ACHN (cell line): Measurements from ENCODE around the gene METTL2B.
"Not testable (repeated sequence)": the region's sequence is repeated elsewhere in the genome, so short reads cannot be mapped to it uniquely, and the experiment has no call there.

Experiments
- DNase-seq: peaks from one replicate; pipeline ENCODE4 v3.0.0-alpha.2; 2015
- in situ Hi-C: cut with HindIII; loops from 2 replicates; pipeline ENCODE4 v1.10.0; 2017; ENCODE audit warnings: low sequenced_read_pairs, low pct_ligation_motif_present, low pct_unique_long_range_greater_than_20kb

The METTL2B gene

DNA sequence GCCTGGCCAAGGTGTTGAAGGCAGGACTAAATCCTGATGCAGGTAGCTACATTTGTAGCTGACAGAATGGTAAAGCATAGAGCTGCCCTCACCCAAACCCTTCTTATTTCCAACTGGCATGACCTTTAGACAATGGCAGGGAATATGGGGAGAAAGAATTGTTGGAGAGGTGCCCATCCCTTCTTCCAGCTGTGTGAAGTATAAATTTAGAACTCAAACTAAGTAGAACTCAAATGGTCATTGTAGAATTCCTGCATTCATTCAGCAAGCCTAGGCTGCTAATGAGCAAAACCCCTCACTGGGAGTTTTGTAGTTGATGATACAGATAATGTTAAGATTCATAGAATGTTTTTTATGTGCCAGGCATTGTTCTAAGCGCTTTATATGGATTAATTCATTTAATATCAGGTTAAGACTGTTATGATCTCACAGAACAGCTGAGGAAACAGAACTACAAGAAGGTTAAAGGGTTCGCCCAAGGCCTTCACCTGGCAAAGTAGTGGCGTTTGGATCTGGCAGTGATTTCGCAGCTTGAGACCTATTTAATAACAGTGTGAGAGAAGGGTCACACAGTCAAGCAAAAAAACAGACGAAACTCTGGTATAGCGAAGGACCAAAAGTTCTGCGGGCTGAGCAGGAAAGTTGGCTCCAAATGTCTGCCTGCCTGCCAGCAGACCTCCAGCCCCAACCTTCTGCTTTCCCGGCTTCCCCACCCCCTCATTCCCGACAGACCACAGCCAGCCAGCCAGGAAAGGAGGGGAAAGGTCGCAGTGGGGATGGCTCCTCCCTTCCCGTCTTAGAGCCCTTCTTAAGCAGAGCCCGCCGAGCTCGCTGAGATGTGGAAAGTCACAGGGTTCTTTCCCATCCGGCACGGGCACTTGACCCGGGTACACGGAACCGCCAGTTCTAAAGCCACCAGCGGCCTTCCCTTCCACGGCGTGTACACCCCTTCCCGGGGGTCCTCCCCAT, 22.4 kb upstream of the METTL2B start:
- in situ Hi-C loops: no loop called here
- DNase-seq: no peak

- in situ Hi-C loops: no loop called here
- peak; percentile 32 for DNase-seq
Observed at GRCh38 chr7:128454808-128455542, 21.6 kb upstream of the METTL2B start.

- in situ Hi-C loops: no loop called here
- DNase-seq: peak; percentile 98
Observed at GRCh38 chr7:128455543-128456254, 20.8 kb upstream of the METTL2B start, which contains the start of gene HILPDA. Gene HILPDA, plus strand, starts transcription at chr7:128455878. Its CDS starts 1,391 bp downstream, at chr7:128457269.

DNA sequence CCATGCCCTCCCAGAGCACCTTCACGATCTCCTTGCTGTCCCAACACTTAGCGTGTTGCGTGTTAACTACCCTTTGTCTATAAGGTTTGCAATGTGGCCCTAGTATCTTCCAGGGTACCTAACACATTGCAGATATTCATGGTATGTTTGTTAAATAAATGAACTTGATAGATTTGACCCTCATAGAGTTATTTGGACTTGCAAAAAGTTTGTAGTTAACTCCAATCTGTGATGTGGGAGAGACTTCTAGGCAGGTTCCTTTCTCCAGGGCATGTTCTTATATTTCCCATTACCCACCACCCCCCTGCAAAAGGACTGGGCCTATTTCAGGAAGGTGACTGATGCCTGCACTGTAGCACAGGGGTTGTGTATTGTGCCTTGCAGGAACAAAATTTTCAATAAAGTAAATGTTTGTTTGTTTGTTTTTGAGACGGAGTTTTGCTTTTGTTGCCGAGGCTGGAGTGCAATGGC, 20.3 kb upstream of the METTL2B start:
- in situ Hi-C loops: no loop called here
- no peak for DNase-seq

- DNase-seq, in situ Hi-C loops: not testable (repeated sequence)
Observed at GRCh38 chr7:128457385-128457784, 19.2 kb upstream of the METTL2B start.

DNA sequence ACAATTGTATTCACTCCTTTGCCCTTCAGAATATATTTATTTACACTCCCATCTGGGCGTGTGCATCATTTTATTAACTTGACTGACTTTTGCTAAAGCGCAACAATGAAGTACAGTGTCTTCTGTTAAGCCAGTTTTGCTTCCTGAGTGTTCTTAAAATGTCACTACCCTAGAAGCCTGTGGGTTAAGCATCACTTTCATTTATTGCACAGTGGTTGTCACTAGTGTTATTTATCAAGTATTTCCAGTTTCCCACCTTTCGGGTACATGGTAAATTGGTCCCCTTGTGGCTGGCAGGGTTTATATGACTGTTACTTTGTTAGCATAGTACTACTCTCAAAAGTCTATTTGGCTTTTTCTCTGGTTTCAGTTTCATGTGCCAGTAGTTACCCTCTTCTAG, 17.6 kb upstream of the METTL2B start:
- in situ Hi-C loops: no loop called here
- DNase-seq: no peak

- in situ Hi-C loops: no loop called here
- DNase-seq: peak; percentile 80
Observed at GRCh38 chr7:128459394-128459878, 17.1 kb upstream of the METTL2B start.

GRCh38 chr7:128462460-128462859, 14.1 kb upstream of the METTL2B start:
- in situ Hi-C loops: no loop called here
- no peak for DNase-seq

DNA sequence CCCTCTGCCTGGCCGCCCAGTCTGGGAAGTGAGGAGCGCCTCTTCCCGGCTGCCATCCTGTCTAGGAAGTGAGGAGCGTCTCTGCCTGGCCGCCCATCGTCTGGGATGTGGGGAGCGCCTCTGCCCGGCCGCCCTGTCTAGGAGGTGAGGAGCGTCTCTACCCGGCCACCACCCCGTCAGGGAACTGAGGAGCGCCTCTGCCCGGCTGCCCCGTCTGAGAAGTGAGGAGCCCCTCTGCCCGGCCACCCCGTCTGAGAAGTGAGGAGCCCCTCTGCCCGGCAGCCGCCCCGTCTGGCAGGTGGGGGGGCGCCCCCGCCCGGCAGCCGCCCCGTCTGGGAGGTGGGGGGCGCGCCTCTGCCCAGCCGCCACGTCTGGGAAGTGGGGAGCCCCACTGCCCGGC, 13.2 kb upstream of the METTL2B start:
- DNase-seq, in situ Hi-C loops: not testable (repeated sequence)

GRCh38 chr7:128463933-128464332, 12.6 kb upstream of the METTL2B start:
- in situ Hi-C loops, DNase-seq: not testable (repeated sequence)

DNA sequence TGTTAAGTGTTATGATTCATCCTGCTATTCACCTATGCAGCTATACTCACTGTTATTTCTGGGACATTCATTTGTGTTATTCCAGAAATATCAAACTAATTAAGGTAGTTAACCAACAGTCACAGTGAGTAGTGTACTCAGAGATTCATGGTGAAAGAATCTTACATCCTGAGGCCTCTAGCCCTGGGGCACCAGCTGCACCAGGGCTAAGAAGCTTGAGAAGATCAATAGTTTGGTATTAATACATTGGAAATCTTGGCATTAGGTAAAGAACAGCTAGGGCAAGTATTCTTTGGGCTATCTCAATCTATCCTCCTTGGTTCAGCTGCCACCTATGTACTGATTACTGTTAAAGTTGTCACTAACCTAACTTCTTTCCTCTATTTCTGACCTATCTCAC, 9.7 kb upstream of the METTL2B start:
- in situ Hi-C loops, DNase-seq: not testable (repeated sequence)

GRCh38 chr7:128477336-128477690, 765 bp downstream of the METTL2B start:
- in situ Hi-C loops, DNase-seq: not testable (repeated sequence)

- in situ Hi-C loops, DNase-seq: not testable (repeated sequence)
Observed at GRCh38 chr7:128479082-128479481, 2.5 kb downstream of the METTL2B start.

DNA sequence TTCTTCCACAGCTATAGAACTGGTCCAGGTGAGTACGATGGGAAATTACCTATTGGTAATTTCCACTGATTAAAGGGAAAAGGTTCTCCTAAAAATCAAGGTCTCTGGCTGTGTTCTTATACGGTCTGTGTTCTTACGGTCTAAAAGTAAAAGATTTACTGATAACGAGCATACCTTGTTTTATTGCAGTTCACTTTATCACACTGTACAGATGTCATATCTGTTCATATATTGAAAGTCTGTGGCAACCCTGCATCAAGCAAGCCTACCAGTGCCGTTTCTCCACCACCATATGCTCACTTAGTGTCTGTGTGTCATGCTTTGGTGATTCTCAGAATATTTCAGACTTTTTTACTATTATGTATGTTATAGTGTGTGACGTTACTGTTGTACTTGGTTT, 11.6 kb downstream of the METTL2B start:
- DNase-seq, in situ Hi-C loops: not testable (repeated sequence)

DNA sequence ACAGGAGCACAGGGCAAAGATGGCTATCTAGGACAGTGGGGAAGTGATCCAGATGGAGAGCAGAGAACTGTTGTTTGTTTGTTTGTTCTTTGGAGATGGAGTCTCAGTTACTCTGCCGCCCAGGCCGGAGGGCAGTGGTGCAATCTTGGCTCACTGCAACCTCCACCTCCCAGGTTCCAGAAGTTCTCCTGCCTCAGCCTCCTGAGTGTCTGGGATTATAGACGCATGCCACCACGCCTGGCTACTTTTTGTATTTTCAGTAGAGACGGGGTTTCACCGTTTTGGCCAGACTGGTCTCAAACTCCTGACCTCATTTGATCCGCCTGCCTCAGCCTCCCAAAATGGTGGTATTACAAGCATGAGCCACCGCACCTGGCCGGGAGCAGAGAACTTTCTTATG, 20.9 kb downstream of the METTL2B start:
- DNase-seq: no peak
- in situ Hi-C loops: no loop called here

GRCh38 chr7:128505416-128505815, 28.9 kb downstream of the METTL2B start:
- in situ Hi-C loops, DNase-seq: not testable (repeated sequence)

DNA sequence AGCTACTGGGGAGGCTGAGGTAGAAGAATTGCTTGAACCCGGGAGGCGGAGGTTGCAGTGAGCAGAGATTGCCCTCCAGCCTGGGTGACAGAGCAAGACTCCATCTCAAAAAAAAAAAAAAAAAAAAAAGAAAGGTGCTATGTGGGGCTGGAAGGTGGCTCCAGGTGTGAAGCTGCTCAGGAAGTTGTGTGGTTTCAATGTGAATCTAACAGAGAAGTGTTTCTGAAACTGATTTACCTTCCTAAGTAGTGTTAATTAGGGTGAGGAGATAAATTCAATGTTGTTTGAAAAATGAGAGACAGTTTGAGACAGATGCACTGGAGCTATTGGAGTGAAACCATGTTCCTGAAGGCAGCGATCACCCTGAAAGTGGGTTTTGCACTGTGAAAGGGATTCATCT, 30.3 kb downstream of the METTL2B start:
- in situ Hi-C loops, DNase-seq: not testable (repeated sequence)

DNA sequence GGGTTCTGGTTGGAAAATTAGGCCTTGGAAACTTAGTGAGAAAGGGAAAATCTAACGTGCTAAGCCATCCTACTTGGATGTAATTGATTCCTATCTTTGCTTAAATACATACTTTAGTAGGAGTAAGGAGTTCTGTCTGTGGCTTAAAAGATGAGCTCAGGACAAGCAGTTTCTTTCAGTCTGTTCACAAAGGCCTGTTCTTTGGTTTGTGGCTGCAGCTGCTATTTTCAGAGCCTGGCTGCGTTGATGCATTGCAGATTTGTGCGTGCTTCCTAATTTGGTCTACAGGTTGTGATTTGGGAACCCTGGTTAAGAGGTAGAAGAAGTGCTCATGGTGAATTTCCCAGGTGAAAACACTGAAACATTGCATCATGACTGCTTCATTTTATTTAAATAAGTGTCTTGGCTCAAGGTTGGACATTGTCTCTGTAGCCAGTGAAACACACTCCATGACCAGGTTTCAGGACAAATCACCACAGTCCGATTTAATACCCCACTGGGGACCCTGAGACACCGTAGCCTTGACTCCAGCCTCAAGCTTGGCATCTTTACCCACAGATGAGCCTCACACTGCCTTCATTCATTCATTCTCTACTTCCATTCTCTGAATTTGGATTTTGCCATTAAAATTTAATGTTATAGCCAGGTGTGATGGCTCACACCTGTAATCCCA, 30.9 kb downstream of the METTL2B start:
- DNase-seq, in situ Hi-C loops: not testable (repeated sequence)
